ENCODE results near the gene BEND4.

The BEND4 gene

DNA sequence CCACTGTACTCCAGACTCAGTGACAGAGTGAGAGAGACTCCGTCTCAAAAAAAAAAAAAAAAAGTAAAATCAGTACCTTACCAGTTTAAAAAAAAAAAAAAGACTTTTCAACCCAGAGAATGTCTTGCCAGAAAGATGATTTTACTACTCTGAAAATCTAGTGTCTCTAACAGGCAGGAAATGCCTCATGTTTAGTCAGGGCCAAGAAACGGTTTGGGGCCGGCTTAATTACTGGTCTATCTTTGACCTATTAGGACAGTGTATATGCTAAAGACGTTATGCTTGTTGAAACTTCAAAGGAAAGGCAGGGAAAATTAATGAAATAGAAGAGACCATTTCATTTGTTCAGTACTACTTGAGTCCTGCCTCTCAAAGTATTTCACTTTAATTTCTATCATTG, 9.9 kb downstream of the BEND4 start:
- H3K4me3 Mint-ChIP-seq: no peak overlapping the region
- no peak for ATAC-seq (ENCODE audit: low read depth)
- H3K36me3 Mint-ChIP-seq: peaks cover 3% of the 10 kb centered on the region
- no peaks in the 10 kb centered on the region for H3K4me1 Mint-ChIP-seq
- no peak for DNase-seq (ENCODE audit: low spot score in 2 of 2)
- no peaks in the 10 kb centered on the region for H3K9me3 Mint-ChIP-seq
- H3K27me3 Mint-ChIP-seq: peaks cover 1% of the 10 kb centered on the region
- no peak overlapping the region for H3K27ac Mint-ChIP-seq

DNA sequence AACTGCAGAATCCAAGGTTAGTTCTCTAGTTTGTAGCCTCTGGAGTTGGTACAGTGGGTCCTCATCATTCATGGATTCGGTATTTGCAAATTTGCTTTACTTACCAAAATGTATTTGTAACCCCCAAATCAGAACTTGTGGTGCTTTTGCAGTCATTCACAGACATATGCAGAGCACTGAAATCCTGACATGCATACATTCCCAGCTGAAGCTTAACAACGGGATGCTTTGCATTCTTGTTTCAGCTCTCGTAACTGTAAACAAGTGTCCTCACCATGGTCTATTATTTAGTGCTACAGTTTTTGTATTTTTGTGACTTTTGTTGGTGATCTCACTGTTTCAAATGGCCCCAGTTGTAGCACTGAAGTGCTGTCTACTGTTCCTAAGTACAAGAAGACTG, 16.1 kb downstream of the BEND4 start:
- no peaks in the 10 kb centered on the region for H3K27me3 Mint-ChIP-seq
- no peak overlapping the region for H3K27ac Mint-ChIP-seq
- peaks cover 3% of the 10 kb centered on the region for H3K36me3 Mint-ChIP-seq
- H3K4me3 Mint-ChIP-seq: no peak overlapping the region
- no peaks in the 10 kb centered on the region for H3K9me3 Mint-ChIP-seq
- no peak for ATAC-seq (ENCODE audit: low read depth)
- no peak for DNase-seq (ENCODE audit: low spot score in 2 of 2)
- H3K4me1 Mint-ChIP-seq: no peaks in the 10 kb centered on the region

DNA sequence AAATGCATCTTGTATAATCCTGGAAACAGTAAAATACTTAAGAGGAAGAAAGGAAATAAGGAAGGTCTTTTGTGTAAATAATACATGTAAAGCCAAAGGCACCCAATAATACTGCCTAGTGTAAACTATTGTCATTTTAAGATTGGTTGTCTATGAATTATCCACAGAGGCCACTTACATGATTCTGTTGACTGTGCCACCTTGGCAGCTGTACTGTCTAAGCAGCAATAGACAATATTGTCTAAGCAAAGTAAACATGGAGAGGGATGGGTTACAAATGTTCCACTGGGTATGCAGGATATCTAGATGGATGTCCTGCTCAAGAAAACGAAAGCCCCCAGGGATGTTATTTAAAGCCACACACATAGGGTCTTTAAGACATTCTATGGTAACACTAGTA, 19.4 kb downstream of the BEND4 start:
- Mint-ChIP-seq H3K27me3 (no peaks in the 10 kb centered on the region), H3K9me3 (no peaks in the 10 kb centered on the region), H3K27ac (no peak overlapping the region), H3K4me3 (no peak overlapping the region), H3K4me1 (peaks cover 7% of the 10 kb centered on the region), H3K36me3 (peaks cover 5% of the 10 kb centered on the region)
- ATAC-seq (ENCODE audit: low read depth) (no peak), DNase-seq (ENCODE audit: low spot score in 2 of 2) (no peak)

DNA sequence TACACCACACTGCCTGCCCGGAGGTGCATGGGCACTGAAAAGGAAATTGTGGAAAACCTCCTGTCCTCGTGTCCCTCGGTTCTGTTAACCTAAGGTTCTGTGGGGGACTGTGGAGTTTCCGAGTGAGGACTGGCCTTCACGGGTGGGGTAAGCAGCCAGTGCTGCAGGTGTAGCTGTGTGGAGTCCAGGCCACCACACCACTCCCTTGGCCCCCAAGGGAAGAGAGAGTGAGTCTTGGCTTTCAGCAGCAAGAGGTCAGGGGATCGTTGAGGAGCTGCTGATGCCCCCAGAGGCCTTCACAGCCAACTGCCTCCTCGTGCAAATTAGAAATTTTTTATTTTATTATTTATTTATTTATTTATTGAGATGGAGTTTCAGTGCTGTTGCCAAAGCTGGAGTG, 20.4 kb downstream of the BEND4 start:
- ATAC-seq (ENCODE audit: low read depth) (no peak), DNase-seq (ENCODE audit: low spot score in 2 of 2) (no peak)
- H3K4me1 Mint-ChIP-seq: peaks cover 13% of the 10 kb centered on the region
- no peaks in the 10 kb centered on the region for H3K27me3 Mint-ChIP-seq
- no peaks in the 10 kb centered on the region for H3K9me3 Mint-ChIP-seq
- no peak overlapping the region for H3K4me3 Mint-ChIP-seq
- H3K27ac Mint-ChIP-seq: no peak overlapping the region
- peaks cover 3% of the 10 kb centered on the region for H3K36me3 Mint-ChIP-seq

DNA sequence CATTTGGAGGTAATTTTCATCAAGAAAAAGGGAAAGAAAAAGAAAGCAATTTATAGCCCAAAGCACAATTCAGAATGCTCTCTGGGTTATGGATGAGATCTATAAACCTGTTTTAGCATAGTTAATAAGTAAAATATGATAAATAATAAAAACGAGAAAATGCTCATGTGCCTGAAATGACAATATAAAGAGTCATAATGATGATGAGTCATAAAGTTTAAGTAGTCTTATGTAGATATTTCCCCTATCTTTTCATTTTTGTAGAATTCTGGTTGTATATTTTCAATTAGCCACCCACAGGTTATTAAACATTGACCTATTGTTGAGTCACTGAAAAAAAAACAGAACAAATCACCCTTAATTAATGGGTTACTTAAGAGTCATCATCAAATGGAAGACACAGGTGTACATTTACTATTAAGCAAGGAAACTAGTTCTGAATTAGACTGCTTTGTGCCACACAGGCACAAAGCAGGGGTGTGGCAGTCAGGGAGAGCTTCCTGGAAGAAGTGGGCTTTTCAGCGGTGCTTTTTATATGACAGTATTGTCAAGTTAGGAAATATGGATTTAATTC, 29.3 kb downstream of the BEND4 start:
- peaks cover 17% of the 10 kb centered on the region for H3K36me3 Mint-ChIP-seq
- H3K9me3 Mint-ChIP-seq: no peaks in the 10 kb centered on the region
- H3K4me3 Mint-ChIP-seq: no peak overlapping the region
- ATAC-seq (ENCODE audit: low read depth): no peak
- peaks cover 7% of the 10 kb centered on the region for H3K4me1 Mint-ChIP-seq
- DNase-seq (ENCODE audit: low spot score in 2 of 2): no peak
- no peak overlapping the region for H3K27ac Mint-ChIP-seq
- no peaks in the 10 kb centered on the region for H3K27me3 Mint-ChIP-seq

DNA sequence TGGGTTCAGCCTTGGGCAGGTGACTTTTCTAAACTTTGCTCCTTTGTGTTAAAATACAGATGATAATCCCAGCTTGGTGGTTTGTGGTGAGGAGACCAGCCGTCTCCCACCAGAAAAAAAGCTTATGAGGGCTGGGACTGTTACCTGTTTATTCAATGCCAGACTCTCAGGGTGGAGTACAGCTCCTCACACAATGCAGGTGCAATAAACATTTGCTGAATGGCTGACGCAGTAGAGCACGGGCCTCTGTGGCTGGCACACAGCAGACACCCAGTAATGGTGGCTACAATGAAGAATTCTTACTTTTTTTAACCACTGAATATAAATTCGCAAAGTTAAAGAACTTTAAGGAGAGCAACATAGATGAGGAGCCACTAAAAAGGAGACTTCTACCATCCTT, 30.2 kb downstream of the BEND4 start:
- ATAC-seq (ENCODE audit: low read depth) (no peak), DNase-seq (ENCODE audit: low spot score in 2 of 2) (no peak)
- Mint-ChIP-seq H3K36me3 (peaks cover 20% of the 10 kb centered on the region), H3K4me3 (no peak overlapping the region), H3K27me3 (no peaks in the 10 kb centered on the region), H3K4me1 (no peaks in the 10 kb centered on the region), H3K9me3 (no peaks in the 10 kb centered on the region), H3K27ac (no peak overlapping the region)

DNA sequence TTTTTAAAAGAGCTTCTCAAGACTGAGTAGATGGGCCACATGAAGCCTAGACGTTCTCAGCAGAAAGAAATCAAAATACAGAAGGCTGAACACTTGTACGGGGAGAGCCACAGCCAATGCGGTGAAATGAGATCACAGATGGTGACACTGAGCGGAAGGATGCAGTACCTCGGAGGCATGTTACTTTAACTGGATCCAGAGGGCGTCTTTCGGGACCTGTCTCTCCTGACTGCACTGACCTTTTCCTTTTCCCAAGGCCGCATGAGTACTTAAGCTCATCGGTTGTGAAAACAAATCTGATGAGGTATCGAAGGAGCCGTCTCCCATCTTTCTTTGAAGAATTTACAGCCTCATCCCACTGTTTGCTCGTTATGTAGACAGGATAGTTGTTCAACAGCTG, 32.6 kb downstream of the BEND4 start:
- H3K27me3 Mint-ChIP-seq: no peaks in the 10 kb centered on the region
- peaks cover 25% of the 10 kb centered on the region for H3K36me3 Mint-ChIP-seq
- H3K27ac Mint-ChIP-seq: no peak overlapping the region
- no peak for DNase-seq (ENCODE audit: low spot score in 2 of 2)
- no peaks in the 10 kb centered on the region for H3K9me3 Mint-ChIP-seq
- H3K4me3 Mint-ChIP-seq: no peak overlapping the region
- H3K4me1 Mint-ChIP-seq: no peaks in the 10 kb centered on the region
- no peak for ATAC-seq (ENCODE audit: low read depth)

DNA sequence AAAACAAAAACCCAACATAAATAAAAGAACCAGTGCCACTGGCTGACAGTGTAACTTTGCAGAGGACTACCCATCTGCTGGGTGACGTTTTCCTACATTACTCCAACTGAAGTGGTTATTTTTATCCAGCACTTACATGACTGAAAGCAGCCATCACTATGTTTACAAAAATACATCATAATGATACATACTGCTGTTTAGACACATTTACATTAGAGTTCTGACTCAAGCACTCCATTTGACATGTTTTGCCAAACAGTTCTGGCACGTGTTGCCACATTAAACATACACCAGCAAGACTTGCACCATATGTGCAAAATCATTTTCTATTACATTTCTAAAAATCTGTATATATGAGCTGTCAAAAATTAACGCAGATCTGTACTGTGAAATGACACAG, 39.6 kb downstream of the BEND4 start:
- Mint-ChIP-seq H3K27me3 (no peaks in the 10 kb centered on the region), H3K9me3 (peaks cover 4% of the 10 kb centered on the region), H3K4me3 (no peak overlapping the region), H3K36me3 (peaks cover 20% of the 10 kb centered on the region), H3K4me1 (no peaks in the 10 kb centered on the region), H3K27ac (no peak overlapping the region)
- ATAC-seq (ENCODE audit: low read depth) (no peak), DNase-seq (ENCODE audit: low spot score in 2 of 2) (no peak)

DNA sequence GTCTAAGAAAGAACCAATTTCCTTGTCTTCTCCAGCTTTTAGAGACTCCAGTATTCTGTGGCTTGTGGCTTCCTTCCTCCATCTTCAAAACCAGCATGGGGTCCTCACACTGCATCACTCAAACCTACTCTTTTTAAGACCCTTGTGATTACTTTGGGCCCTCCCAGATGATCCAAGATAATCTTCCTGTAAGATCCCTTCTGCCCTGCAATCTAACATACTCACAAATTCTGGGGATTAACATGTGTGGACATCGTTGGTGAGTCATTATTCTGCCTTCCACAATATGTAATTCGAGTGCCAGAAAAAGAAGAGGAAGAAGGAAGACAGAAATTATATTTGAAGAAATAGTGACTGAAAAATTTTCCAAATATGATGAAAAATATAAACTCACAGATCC, 47.9 kb downstream of the BEND4 start:
- no peak overlapping the region for H3K4me3 Mint-ChIP-seq
- H3K9me3 Mint-ChIP-seq: peaks cover 4% of the 10 kb centered on the region
- peaks cover 3% of the 10 kb centered on the region for H3K27me3 Mint-ChIP-seq
- DNase-seq (ENCODE audit: low spot score in 2 of 2) (no peak), ATAC-seq (ENCODE audit: low read depth) (no peak)
- H3K4me1 Mint-ChIP-seq: no peaks in the 10 kb centered on the region
- peaks cover 18% of the 10 kb centered on the region for H3K36me3 Mint-ChIP-seq
- no peak overlapping the region for H3K27ac Mint-ChIP-seq

DNA sequence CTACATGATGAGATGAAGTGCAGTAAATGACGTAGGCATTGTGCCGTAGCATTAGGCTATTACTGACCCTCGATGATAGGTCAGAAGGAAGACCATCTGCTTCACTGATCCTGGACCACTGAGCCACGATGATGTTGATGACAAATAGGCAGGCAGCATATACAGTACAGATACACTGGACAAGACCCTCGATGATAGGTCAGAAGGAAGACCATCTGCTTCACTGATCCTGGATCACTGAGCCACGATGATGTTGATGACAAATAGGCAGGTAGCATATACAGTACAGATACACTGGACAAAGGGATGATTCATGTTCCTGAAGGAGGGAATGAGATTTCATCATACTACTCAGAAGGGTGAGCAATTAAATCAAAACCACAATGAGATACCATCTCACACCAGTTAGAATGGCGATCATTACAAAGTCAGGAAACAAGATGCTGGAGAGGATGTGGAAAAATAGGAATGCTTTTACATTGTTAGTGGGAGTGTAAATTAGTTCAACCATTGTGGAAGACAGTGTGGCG, 50.9 kb downstream of the BEND4 start:
- no peak for DNase-seq (ENCODE audit: low spot score in 2 of 2)
- H3K4me1 Mint-ChIP-seq: no peaks in the 10 kb centered on the region
- H3K9me3 Mint-ChIP-seq: no peaks in the 10 kb centered on the region
- peaks cover 3% of the 10 kb centered on the region for H3K27me3 Mint-ChIP-seq
- ATAC-seq (ENCODE audit: low read depth): no peak
- H3K27ac Mint-ChIP-seq: no peak overlapping the region
- H3K36me3 Mint-ChIP-seq: peaks cover 13% of the 10 kb centered on the region
- no peak overlapping the region for H3K4me3 Mint-ChIP-seq

DNA sequence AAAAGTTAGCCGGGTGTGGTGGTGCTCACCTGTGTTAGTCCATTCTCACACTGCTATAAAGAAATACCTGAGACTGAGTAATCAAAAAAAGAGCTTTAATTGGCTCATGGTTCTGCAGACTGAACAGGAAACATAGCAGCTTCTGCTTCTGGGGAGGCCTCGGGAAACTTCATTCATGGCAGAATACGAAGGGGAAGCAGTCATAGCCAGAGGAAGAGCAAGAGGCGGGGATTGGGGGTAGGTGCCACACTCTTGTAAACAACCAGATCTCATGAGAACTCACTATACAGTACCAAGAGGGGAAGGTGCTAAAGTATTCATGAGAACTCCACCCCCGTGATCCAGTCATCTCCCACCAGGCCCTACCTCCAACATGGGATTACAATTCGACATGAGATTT, 64.1 kb downstream of the BEND4 start:
- DNase-seq (ENCODE audit: low spot score in 2 of 2) (no peak), ATAC-seq (ENCODE audit: low read depth) (no peak)
- Mint-ChIP-seq H3K27ac (no peak overlapping the region), H3K9me3 (no peaks in the 10 kb centered on the region), H3K4me3 (no peak overlapping the region), H3K4me1 (no peaks in the 10 kb centered on the region), H3K36me3 (peaks cover 12% of the 10 kb centered on the region), H3K27me3 (no peaks in the 10 kb centered on the region)

DNA sequence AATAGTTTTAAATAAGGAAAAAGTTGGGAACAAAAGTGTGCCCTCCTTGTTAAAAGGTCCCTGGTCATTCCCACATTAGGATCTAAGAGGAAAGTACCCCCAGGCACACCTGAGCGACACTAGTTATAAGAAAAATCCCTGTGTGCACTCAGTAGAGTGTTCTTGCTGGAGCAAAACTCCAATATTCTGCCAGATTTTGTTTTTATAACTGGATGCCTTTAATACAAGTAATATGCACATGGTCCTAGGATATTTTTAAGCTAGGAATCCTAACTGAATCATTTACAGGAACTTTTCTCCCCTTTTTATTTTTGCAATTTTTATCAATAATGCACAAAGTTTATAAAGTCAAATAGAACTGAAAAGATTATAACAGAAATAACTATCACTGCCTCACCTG, 68.6 kb downstream of the BEND4 start:
- H3K27ac Mint-ChIP-seq: no peak overlapping the region
- DNase-seq (ENCODE audit: low spot score in 2 of 2): no peak
- ATAC-seq (ENCODE audit: low read depth): no peak
- H3K4me3 Mint-ChIP-seq: no peak overlapping the region
- peaks cover 19% of the 10 kb centered on the region for H3K36me3 Mint-ChIP-seq
- no peaks in the 10 kb centered on the region for H3K9me3 Mint-ChIP-seq
- no peaks in the 10 kb centered on the region for H3K4me1 Mint-ChIP-seq
- no peaks in the 10 kb centered on the region for H3K27me3 Mint-ChIP-seq

DNA sequence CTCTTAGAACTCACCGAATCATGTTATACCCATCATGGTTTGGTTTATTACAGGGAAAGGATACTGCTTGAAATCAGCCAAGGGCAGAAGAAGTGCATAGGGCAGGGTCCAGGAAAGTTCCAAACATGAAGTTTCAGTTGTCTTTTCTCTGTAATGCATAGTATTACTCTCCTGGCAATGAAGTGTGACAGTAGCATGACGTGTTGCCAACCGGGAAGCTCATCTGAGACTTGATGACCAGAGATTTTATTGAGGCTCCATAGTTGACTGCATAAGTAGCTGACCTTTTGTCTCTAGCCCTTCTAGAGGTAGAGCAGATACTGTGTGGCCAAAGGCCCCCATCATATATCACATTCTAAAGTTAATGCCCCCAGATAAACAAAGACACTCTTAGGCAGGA, 72.1 kb downstream of the BEND4 start:
- no peak for ATAC-seq (ENCODE audit: low read depth)
- Mint-ChIP-seq H3K4me3 (no peak overlapping the region), H3K27me3 (no peaks in the 10 kb centered on the region), H3K9me3 (no peaks in the 10 kb centered on the region), H3K4me1 (no peaks in the 10 kb centered on the region), H3K36me3 (peaks cover 14% of the 10 kb centered on the region), H3K27ac (peak overlapping the region; percentile 58)
- DNase-seq (ENCODE audit: low spot score in 2 of 2): no peak

DNA sequence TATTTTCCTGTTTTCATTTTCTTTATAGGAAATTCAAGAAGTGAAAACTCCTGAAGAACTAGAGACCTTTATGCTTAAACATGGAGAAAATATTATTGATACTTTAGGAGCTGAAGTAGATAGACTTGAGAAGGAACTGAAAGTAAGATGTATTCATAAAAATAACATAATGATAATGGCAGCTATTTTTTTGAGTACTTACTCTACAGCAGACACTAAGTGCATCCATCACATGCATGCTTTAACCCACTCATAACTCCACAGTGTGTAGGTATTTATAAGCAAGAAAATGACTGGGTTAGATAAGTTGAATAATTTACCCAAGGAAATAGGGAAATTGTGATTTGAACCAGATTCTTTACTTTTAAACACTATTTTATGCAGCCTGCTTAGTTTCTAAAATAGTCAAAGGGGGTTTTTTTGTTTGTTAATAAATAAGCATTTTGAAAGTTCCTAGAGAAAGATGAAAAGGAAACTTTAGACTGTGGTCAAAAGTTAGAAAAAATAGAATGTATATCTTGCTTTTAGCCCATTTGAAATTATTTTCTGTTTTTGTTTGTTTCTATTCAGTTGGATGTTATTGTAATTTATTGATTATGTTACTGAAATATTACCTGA, 74.2 kb downstream of the BEND4 start:
- ATAC-seq (ENCODE audit: low read depth): no peak
- Mint-ChIP-seq H3K36me3 (peaks cover 12% of the 10 kb centered on the region), H3K4me1 (no peaks in the 10 kb centered on the region), H3K27ac (no peak overlapping the region), H3K9me3 (no peaks in the 10 kb centered on the region), H3K27me3 (no peaks in the 10 kb centered on the region), H3K4me3 (no peak overlapping the region)
- DNase-seq (ENCODE audit: low spot score in 2 of 2): no peak

DNA sequence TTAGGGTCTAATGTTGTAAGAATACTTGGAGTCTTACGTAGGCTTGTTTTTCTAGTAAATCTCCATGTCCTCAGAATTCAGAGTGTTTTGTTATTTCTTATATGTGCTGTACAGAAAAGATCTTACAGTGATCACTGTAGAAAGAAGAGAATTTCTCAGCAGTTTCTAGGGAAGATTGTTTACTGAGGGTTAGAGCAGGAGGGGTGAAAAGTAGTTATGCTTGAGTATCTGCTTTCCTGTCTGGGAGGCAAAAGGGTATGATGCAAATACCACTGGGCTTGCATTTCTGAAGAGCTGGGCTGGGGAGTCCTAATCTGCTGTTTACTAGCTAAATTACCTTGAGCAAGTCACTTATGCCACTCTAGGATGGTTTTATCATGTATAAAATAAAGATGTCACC, 78.2 kb downstream of the BEND4 start:
- no peaks in the 10 kb centered on the region for H3K9me3 Mint-ChIP-seq
- H3K4me1 Mint-ChIP-seq: no peaks in the 10 kb centered on the region
- ATAC-seq (ENCODE audit: low read depth): no peak
- no peak overlapping the region for H3K27ac Mint-ChIP-seq
- H3K4me3 Mint-ChIP-seq: no peak overlapping the region
- no peaks in the 10 kb centered on the region for H3K27me3 Mint-ChIP-seq
- peaks cover 16% of the 10 kb centered on the region for H3K36me3 Mint-ChIP-seq
- DNase-seq (ENCODE audit: low spot score in 2 of 2): no peak
